Activated CD8-positive, alpha-beta memory T cell treated with anti-CD3 and anti-CD28 coated beads, Interleukin-2, amount 50 U/mL, for 24 hours (primary cell): ENCODE measurements around the gene CIAO2A.
"Not testable (repeated sequence)": the region's sequence is repeated elsewhere in the genome, so short reads cannot be mapped to it uniquely, and the experiment has no call there.

Experiments
- DNase-seq: peaks from one replicate; pipeline ENCODE4 v3.0.0-alpha.2; 2020; ENCODE audit errors: extremely low read depth

Gene CIAO2A

DNA sequence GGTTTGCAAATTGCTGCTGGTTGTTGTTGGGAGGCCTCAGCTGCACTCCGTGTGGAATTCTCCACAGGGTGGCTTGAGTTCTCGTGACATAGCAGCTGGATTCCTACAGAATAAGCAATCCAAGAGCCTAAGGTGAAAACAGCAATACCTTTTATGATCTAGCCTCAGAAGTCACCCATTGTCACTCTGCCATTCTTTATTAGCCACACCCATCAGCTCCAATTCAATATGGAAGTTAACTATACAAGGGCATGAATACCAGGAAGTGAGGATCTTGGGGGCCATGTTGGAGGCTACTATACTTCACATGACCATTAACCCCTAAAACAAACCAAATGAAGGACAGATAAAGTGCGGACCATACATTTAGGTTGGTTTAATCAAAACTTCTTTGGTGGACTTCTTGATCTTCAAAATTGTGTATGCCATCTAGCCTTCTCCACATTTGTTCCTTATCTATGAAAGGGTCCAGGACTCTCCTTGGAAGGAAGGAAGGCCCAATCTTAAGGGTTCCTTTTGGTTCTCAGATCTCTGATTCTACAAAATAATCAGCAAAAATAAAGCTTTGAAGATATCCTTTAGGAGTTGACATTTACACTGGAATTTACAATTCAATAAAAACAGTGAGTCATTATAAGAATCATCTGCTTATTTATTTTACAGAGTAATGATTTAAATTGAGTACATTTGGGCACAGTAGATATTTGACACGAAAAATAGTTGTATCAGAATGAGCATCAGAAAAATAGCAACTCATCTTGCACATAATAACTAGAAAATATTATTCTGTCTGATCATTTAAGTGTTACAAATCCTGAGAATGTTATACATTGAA lies 21.5 kb downstream of the CIAO2A start:
- no peak for DNase-seq

DNA sequence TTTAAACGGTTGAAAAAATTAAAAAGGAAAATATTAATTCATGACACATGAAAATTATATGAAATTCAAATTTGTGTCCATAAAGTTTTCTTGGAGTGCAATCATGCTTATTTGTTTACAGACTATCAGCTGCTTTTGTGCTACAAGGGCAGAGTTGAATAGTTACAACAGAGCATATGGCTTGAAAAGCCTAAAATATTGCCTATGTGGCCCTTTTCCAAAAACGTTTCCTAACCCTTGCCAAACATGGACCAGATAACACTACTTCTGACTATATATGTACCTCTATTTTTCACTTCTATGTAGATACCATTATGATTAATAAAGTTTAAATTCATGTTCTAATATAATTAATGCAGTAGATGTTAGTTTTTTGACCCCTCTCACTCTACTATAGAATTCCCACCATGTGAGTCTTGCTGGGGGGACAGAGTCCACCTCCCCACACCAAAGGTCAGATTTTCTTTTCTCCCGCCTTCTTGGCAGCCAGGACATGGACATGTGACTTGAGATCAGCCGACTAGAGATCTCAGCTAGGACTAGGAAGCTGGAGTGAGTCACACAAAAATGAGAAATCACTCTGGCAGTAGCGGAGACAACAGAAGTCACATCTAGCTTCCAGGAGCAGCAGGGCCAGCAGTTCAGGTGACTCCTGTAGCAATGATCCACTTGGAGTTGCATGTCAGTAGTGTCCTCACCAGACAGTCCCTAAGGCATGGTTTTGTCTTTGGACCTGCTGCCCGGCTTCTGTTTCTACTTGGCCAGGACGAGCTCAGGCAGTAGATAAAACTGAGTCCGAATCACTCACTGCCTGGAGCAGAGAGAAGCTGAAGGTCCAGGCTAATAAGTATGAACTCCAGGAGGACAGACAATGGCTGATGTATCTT lies 22.4 kb downstream of the CIAO2A start:
- no peak for DNase-seq

DNA sequence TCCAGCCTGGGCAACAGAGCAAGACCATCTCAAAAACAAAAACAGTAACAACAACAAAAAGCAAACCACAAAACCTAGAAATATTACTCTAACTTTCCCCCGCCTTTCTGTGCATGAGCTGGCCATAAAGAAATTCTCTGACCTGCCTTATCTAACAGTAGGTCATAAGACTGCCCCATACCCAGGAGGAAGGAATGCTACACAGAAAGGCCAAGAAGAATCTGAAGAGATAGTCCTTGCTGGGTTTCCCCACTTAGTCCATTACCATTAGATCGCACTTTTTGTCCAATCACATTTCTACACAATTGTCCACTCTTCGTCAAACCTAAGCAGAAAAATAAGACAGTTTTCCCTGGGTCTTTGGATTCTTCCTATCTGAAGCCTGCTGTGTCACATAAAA lies 23.5 kb downstream of the CIAO2A start:
- DNase-seq: no peak

DNA sequence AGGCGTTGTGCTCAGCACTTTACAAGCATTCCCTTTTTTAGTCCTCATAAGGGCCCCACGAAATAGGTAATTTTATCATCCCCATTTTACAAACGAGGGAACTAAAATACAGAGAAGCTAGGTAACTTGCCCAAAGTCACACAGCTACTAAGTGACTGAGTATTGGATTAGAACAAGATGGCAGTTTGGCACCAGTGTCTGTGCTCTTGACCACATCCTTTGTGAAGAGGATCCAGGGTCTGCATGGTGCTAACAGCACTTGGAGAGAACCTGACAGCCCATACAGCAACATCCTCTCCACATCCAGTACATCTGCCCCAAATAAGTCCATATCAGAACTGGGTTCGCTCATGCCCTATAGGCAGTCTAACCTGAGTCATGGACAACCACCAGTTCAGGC lies 25.5 kb downstream of the CIAO2A start:
- no peak for DNase-seq

DNA sequence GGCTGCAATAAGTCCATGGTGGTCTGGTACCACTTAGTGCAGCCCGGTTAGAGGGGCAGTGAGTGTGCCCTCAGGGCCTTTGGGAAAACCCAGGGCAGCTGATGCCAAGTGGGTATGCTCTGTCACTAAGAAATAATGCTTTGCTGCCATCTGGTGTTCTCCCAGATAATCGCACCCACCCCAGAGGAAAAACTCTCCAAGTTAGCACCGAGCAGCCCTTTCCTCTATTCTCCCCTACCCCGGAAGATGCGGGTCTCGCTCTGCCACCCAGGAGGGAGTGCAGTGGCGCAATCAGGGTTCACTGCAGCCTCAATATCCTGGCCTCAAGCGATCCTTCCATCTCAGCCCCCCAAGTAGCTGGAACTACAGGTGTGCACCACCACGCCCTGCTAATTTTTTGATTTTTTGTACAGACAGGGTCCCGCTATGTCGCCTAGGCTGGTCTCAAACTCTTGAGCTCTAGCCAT lies 26.0 kb downstream of the CIAO2A start:
- DNase-seq: peak; percentile 28

DNA sequence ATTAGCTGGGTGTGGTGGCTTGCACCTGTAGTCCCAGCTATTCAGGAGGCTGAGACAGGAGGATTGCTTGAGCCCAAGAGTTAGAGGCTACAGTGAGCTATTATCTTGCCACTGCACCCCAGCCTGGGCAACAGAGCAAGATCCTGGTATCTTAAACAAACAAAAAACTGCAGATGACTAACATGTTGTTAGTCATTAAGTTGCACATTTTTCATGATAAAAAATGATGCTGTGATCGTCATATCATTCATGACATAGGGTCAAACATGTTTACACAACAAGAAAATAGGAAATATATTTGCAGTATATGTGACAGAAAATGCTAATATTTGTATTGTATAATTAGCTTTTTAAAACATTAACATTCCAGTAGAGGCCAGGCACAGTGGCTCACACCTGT lies 27.2 kb downstream of the CIAO2A start:
- DNase-seq: no peak

DNA sequence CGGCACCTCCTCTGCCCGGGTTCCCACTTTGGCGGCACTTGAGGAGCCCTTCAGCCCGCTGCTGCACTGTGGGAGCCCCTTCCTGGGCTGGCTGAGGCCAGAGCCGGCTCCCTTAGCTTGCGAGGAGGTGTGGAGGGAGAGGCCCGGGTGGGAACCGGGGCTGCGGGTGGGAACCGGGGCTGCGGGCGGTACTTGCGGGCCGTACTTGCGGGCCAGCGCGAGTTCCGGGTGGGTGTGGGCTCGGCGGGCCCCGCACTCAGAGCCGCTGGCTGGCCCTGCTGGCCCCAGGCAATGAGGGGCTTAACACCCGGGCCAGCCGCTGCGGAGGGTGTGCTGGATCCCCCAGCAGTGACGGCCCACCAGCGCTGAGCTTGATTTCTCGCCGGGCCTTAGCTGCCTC lies 32.9 kb downstream of the CIAO2A start:
- no peak for DNase-seq

DNA sequence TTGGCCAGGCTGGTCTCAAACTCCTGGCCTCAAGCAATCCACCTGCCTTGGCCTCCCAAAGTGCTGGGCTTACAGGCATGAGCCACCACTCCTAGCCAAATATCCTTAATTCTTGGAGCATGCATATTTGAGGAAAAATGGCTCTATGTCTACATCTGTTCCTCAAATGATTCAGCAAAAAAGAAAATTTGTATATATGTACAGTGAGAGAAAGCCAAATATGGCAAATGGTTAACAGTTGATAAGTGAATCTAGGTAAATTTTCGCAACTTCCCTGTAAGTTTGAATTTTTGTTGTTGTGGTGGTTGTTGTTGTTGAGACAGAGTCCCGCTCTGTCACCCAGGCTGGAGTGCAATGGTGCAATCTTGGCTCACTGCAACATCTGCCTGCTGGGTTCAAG lies 34.5 kb downstream of the CIAO2A start:
- not testable (repeated sequence) for DNase-seq

DNA sequence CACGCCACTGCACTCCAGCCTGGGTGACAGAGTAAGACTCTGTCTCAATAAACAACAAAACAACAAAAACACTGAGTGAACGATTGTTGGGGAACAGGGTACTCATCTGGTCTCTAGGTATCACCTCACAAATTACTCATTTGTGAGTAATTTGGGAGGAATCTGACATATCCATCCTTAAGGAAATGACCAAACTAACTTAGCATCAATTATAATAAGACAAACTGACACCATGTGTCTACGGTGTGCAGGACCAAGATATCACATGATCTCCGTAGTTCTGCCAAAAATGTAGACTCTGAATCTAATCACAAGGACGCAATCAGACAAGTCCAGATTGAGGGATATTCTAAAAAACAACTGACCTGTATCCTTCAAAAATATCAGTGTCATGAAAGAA lies 35.4 kb downstream of the CIAO2A start:
- DNase-seq: no peak

DNA sequence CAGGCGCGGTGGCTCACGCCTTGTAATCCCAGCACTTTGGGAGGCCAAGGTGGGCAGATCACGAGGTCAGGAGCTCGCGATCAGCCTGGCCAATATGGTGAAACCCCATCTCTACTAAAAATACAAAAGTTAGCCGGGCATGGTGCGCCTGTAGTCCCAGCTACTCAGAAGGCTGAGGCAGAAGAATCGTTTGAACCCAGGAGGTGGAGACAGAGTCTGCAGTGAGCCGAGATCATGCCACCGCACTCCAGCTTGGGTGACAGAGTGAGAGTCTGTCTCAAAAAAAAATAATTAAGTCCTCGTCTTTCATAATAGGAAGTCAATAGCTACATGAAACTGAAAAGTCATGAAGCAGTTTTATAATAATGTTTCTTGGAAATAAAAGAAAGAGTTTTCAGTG lies 40.0 kb downstream of the CIAO2A start:
- DNase-seq: not testable (repeated sequence)

DNA sequence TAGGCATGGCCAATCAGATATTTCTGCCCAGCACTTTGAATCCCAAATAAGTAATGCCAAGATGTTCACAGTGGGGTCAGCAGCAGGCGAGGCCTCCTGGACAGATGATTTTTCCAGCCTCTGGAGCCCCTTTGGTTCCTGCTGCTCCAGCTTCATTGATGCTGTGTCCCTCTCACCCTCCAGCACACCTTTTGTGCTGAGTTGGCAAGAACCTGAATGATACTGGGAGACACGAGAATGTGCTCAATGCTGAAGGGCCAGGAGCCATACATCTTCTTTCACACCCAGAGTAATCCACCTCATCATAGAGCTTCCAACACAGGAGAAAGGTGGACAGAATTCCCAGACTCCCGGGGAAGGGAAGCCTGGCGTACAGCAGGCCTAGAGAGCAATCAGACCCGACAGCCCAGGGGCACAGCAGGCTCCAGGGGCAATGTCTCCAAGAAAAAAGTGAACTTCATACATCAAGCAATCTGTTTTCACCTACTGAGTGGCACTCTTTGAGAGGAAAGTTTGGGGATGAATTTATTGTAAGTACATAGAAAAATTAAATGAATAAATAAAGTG lies 40.6 kb downstream of the CIAO2A start:
- no peak for DNase-seq

DNA sequence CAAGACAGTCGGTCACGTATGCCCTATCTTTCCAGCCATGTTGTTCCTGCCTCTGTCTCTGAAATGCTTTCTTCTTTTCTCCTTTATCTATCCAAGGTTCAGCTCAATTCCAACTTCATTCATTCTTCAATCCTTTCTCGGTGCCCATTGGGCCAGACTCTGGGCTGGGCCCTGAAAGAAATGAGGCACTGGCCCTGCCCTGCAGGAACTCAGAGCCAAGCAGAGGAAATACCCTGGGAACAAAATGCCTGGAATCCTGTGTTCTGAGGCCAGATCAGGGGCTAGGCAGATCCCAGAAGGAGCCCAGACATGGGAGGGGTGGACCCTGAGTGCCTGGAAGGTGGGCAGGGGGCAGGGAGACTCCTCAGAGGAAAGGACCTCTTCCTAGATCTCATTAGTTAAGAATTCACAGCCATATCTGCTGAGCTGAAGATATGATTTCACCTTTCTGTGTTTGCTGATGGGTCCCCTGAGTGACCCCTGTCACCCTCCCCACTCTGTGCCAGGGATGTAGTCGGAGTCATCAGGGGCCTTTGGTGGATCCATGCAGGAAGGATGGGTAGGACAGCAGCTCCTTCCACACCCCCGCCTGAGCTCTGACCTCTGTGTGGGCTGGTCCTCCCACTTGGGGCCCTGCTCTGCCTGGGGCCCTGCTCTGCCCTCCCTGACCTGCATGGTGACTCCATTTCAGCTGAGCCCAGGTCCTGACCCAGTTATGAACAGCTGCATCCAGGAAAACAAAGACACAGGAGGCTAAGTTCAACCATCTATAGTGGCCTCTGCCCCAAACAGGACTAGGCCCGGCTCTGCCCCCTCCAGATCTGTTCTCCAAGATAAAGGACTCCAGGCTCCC lies 42.0 kb downstream of the CIAO2A start:
- DNase-seq: no peak

DNA sequence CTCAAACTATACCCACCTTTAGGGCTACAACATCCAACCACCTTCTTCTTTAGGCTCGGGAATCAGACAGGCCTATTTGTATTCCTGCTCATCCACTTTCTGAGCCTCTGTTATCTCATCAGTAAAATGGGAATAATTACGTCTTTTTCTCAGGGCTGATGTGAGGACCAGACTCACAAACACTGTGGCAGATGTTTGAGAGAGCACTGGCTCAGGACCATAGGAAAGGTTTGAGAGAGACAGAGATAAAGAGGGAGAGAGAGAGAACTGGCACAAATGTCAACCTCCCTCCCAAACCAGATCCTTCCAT lies 42.6 kb downstream of the CIAO2A start:
- no peak for DNase-seq

DNA sequence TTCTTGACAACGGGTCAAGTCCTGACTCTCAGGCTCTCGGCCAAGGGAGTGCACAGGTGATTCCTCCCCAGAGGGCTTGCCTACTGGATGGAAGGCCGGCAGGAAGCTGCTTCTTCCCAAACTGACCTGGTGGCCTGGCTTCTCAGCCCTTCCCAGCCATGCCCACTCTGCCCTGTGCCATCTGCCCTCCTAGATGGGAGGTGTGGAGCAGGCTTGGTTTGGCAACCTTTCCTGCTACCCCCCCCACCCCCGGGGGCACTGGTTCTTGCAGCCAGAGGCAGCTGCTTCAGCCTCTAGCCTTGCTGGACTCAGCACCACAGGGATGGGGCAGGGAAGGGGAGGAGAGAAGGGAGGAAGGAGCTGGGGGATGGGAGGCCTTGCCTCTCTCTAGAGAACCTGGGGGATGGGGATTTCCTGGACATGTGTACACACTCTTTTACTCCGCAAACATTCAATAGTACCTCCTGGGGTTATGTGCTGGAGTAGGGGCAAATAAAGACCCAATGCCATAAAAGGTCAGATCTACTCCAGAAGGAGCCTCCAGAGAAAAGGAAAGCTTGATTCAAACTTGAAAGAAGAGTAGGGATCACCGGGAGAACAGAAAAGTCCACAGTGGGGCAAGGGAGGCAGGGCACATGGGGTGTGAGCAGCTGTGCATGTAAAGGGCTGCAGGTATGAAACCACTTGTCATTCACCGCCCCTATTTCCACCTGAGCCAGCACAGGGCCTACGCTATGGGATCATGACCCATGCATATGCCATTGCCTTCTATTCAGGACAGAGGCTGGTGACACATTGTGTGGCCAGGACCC lies 43.2 kb downstream of the CIAO2A start:
- no peak for DNase-seq

DNA sequence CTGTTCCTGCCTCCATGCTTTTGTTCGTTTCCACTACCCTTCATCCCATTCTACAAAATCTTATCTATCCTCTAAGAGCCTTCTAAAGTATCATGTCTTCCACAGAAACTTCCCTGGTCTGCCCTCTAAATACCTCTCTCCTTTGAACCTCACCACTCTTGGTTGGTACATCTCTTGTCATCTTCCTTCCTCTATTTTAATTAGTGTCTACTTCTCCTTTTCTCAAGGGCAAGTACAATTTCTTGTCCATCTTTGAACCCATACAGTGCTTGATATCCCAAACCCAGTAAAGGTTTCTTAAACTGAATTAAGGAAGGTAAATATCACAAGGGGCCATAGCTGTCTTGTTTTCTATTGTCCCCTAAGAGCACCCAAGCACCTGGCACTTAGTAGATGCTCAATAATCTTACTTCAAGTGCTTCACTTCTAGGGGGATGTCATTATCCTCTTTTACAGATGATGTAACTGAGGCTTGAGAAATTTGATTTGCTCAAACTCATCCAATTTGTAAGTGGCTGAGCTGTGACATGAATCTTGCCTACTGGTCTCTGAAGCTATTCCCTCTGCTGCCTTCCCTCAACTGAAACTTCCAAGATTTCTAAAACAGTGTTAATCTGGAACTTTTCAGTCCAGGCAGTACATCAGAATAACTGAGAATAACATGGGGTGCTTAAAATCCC lies 44.7 kb downstream of the CIAO2A start:
- DNase-seq: no peak

DNA sequence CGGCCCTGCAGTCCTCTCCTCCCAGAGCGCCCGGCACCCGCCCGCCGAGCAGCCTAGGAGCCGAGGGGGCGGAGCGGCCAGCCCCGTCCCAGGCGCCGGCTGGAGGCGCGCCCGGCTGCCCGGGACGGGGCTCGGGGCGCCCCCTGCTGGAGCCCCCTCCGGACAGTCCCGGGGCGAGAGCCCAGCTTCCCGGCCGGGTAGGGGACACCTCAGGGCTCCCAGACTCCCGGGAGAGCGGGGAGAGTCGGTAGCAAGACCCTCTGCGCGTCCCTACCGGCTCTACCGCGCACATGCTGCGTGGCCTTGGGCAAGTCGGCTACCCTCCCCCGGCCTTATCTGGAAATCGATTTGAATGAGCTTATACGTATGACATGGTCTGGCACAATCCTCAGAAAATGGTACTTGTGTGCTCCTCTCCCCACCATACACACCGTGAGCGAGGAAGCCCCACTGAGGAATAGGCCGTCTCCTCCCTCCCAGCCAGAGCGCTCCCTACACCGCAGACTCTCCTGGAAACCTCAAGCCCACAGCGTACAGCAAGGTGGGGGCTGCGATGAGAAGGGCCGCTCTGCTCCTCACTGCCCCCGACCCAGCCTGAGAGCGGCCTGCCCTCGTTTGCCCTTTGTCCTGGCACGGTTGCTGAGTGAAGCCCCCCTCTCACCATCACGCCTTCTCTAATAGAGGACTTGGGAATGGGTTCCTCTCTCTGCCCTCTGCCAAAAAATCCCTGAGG lies 47.1 kb downstream of the CIAO2A start, which contains the start of gene DAPK2:
DAPK2 (minus strand) TSS at position 65 of the 733 bp plus-strand sequence. CDS start 6,224 bp downstream, outside the sequence.
- DNase-seq: no peak

DNA sequence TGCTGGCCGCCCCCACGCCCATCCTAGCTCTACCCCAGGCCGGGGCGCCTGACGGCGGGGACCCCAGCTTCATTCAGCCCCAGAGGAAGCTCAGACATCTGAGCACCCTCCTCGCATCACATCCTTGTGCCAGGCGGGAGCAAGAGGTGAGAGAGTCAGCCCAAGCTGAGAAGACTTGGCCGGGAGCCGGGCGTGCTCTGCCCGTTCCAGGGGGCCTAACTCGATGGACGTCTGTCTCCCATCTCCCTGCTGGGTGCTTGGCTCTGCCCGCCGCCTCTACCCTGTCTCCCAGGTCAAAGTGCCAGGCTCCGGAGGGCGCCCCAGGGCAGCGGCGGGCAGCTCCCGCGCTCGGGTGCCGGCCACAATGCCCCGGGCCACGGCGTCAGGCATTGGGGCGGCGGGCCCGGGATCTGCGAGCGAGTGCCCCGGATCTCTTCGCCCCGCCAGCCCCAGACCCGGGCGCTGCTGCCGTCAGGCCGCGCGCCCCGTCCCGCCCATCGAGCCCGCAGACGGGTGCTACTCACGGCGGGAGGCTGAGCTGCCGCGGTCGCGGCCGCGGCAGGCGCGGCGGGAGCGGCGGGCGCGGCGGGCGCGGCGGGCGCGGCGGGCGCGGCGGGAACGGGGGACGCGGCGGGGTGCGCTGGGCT lies 47.7 kb downstream of the CIAO2A start:
- DNase-seq: no peak

DNA sequence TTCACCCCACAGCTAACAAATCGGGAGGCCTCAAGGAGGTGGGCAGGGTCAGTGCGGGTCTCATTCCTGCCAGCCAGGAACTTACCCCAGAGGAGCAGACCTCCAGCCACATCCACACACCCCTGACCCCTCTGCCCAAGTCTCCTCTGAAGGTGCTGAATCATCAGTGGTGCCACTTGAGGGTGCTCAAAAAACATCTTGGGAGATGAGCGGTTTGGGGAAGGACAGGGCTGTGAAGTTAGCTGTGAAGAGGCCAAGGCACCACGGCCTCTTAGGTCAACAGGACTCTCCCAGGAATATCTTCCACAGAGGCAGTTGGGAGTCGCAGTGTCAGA lies 48.6 kb downstream of the CIAO2A start:
- DNase-seq: no peak
